HFFc6 (cell line): ENCODE results near the gene GNB1. TPM values are rescaled to one million over a fixed set of nuclear protein-coding genes. Genes with fewer than 3 reads are reported as not detected.

Experiments
- DNase-seq: peaks from one replicate; pipeline ENCODE4 v3.0.0-alpha.2; 2018
- H3K27ac Mint-ChIP-seq: 2 replicates; pipeline ENCODE4 v1.8.0; 2020; ENCODE audit warnings: mild to moderate bottlenecking, mixed read lengths
- H3K27me3 Mint-ChIP-seq: 2 replicates; pipeline ENCODE4 v1.8.0; 2021; ENCODE audit warnings: mild to moderate bottlenecking, moderate library complexity, mixed read lengths; ENCODE audit not compliant: insufficient read depth
- H3K36me3 Mint-ChIP-seq: 2 replicates; pipeline ENCODE4 v1.8.0; 2021; ENCODE audit warnings: low read depth, mixed read lengths
- H3K4me1 Mint-ChIP-seq: 2 replicates; pipeline ENCODE4 v1.8.0; 2020; ENCODE audit warnings: low read depth, mixed read lengths
- H3K4me3 Mint-ChIP-seq: 2 replicates; pipeline ENCODE4 v1.8.0; 2020; ENCODE audit warnings: mild to moderate bottlenecking, moderate library complexity, mixed read lengths
- H3K9me3 Mint-ChIP-seq: 2 replicates; pipeline ENCODE4 v1.8.0; 2020; ENCODE audit warnings: mild to moderate bottlenecking, mixed read lengths
- total RNA-seq, 6 experiments: library from RNA; stranded (reverse); fragmentation: NEBNext Ultra II Directional; extraction: Animal tissue kit (Norgen Biotek cat#: 25700); gene quantifications; 2 replicates in 1 of 6; 3 replicates in 5 of 6; pipeline ENCODE4 v1.2.3, GENCODE V29; 2021
- TF ChIP-seq, protein P1 (sequence below): fragments of 200-600 bp; sonication (generic); IDR thresholded peaks from 2 replicates; pipeline ENCODE4 v1.5.0; 2021; ENCODE audit warnings: antibody characterized with exemption, mild to moderate bottlenecking

GNB1 gene
- total RNA-seq, 6 experiments from 2014 or later = 502 to 618 (median 574) TPM

DNA sequence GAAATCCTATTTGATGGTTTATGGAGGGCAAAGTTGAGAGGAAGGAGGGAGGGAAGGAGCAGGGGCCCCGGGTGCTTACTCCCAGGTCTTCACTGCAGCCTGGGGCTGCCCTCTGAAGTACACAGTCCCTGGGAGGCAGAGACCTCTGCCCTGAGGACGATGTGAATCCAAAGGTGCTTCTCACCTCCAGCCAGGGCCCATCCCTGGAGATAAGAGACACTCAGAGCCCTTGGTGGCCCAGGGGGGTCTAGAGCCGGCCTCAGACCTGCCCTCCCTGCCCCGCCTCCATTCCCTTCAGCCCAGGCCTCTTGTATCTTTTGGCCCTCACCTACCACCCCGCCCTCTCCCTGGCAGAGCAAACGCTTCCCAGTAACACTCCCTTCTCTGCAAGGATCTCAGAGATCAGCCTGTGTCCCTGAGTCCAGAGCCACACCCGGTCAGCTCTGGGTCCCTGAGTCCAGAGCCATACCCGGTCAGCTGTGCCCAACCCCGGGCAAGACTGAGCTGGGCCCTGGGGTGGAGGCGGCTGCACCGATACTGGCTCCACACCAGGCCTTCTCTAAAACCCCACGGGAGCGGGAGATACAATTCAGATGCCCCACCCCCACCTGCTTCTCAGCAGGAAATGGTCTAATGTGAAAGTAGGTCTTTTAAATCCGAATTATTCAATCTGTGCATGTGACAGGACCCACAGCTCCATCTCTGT, 3.6 kb upstream of the GNB1 start:
- no peak for DNase-seq
- no peak overlapping the region for H3K27ac Mint-ChIP-seq
- H3K36me3 Mint-ChIP-seq = 0 out of 2 replicates have a peak, but pooled peaks cover under 1% of the 10 kb centered on the region
- H3K4me3 Mint-ChIP-seq = no peak overlapping the region
- TF ChIP-seq, protein P1, sequence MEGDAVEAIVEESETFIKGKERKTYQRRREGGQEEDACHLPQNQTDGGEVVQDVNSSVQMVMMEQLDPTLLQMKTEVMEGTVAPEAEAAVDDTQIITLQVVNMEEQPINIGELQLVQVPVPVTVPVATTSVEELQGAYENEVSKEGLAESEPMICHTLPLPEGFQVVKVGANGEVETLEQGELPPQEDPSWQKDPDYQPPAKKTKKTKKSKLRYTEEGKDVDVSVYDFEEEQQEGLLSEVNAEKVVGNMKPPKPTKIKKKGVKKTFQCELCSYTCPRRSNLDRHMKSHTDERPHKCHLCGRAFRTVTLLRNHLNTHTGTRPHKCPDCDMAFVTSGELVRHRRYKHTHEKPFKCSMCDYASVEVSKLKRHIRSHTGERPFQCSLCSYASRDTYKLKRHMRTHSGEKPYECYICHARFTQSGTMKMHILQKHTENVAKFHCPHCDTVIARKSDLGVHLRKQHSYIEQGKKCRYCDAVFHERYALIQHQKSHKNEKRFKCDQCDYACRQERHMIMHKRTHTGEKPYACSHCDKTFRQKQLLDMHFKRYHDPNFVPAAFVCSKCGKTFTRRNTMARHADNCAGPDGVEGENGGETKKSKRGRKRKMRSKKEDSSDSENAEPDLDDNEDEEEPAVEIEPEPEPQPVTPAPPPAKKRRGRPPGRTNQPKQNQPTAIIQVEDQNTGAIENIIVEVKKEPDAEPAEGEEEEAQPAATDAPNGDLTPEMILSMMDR = no peak
- H3K4me1 Mint-ChIP-seq = peaks cover 16% of the 10 kb centered on the region
- H3K27me3 Mint-ChIP-seq = peaks cover 8% of the 10 kb centered on the region; the same call in 1 of the 2 replicates
- H3K9me3 Mint-ChIP-seq = no peaks in the 10 kb centered on the region

DNA sequence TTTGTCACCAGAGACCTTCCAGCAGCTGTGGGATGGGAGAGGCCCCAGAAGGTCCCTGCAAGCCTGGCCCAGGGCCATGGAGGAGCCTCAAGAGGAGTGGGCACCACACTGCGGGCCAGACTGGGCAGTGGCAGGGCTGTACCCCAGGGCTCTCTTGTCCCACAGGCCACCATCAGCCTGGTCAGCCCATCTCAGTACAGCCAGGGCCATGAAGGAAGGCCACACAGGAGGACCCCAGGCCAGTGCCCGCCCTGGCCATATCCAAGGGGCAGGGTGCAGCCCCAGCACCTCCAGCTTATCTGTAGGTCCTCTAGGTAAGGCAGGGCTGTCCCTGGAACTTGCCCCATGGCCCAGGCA, 3.1 kb upstream of the GNB1 start:
- H3K27me3 Mint-ChIP-seq = peaks cover 10% of the 10 kb centered on the region
- H3K4me1 Mint-ChIP-seq = peaks cover 20% of the 10 kb centered on the region
- H3K9me3 Mint-ChIP-seq = no peaks in the 10 kb centered on the region
- peaks cover 6% of the 10 kb centered on the region for H3K36me3 Mint-ChIP-seq
- TF ChIP-seq, protein P1 = no peak
- H3K27ac Mint-ChIP-seq = no peak overlapping the region
- DNase-seq = no peak
- H3K4me3 Mint-ChIP-seq = no peak overlapping the region

DNA sequence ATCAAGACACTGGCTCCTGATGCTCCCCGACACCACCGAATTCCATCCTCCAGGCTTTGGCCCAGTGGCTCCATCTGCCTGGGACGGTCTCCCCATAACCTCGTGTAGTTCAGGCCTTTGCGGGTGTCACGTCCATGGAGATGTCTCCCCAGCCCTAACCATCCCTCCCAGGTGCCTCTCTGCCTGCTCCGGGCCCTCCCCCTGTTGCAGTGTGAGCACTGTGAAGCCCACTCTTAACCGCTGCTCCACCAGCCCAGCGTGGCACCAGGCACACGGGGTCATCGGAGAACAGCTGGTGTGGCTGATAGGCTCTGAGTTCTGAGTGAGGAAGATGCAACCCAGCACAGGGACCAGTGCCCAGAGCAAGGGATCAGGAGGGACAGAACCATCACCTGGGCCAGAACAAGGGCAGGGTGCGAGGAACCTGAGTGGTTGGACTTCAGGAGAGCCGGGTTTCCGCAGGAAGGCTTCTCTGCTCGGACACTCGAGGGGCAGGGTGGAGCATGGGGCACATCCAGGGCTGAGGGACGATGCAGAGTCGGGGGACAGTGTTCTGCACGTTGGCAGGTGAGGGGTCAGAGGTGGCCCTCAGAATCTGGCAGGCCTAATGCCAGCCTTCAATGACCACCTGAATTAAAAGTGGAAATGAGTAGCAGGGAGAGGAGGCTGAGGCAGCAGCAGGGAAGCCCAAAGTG, 2.6 kb upstream of the GNB1 start:
- Mint-ChIP-seq H3K27me3 (peaks cover 10% of the 10 kb centered on the region), H3K4me3 (no peak overlapping the region), H3K27ac (no peak overlapping the region), H3K36me3 (peaks cover 9% of the 10 kb centered on the region), H3K9me3 (no peaks in the 10 kb centered on the region), H3K4me1 (peaks cover 25% of the 10 kb centered on the region)
- TF ChIP-seq, protein P1 = no peak
- no peak for DNase-seq

DNA sequence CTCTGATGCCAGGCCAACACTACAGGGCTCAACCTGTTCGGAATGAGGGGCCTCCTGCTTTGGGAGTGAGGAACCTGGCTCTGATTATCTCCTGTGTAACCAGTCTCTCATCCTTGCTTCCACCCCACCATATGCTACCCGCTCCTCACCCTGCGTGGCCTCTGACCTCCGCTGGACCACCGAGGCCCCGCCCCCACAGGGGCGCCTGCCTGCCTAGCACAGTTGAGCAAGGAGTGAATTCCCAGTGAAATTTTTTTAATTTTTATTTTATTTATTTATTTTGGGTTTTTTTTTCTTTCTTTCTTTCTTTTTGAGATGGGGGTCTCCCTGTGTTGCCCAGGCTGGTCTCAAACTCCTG, 1.9 kb upstream of the GNB1 start:
- Mint-ChIP-seq H3K27ac (no peak overlapping the region), H3K9me3 (no peaks in the 10 kb centered on the region), H3K36me3 (peaks cover 13% of the 10 kb centered on the region), H3K4me3 (peak overlapping the region; percentile 89), H3K4me1 (peaks cover 31% of the 10 kb centered on the region), H3K27me3 (peaks cover 10% of the 10 kb centered on the region)
- DNase-seq = no peak
- TF ChIP-seq, protein P1 = no peak

DNA sequence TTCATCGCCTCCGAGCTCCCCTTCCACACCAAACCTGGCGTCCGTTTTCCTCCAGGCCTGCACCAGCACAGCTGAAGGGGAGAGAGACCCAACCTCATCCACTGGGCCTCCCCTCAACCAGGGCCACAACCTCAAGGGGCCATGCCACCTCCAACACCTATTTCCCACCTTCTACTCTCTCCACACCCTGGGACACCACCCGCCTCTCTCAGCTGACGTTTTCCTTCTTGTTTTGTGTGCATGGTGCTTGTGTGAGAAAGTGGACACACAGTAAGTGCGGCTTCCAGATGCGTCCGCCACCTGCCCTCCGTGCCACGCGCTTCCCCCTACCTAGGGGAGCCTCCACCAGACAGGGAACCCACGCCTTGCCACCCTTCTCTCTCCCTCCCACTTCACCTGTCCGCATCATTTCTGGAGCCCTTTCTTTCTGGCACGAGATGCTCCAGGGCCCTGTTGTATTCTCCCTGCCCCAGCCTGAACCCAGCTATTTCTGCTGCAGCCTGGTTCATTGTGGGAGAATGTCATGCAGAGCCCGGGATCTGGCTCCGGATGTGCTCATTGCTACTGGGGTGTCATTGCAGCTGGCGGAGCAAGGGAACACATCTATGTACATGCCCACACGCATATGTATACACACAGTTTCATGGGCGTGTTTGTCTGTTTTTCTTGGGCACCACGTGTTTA, 1.3 kb upstream of the GNB1 start:
- no peaks in the 10 kb centered on the region for H3K9me3 Mint-ChIP-seq
- TF ChIP-seq, protein P1 = no peak
- no peak for DNase-seq
- peaks cover 35% of the 10 kb centered on the region for H3K4me1 Mint-ChIP-seq
- H3K4me3 Mint-ChIP-seq = peak overlapping the region; percentile 89
- peak overlapping the region; percentile 67 for H3K27ac Mint-ChIP-seq
- peaks cover 10% of the 10 kb centered on the region for H3K27me3 Mint-ChIP-seq
- H3K36me3 Mint-ChIP-seq = peaks cover 15% of the 10 kb centered on the region
